Panc1 (cell line): Measurements from ENCODE around the gene UBE2O. TPM values are rescaled to one million over a fixed set of nuclear protein-coding genes. Genes with fewer than 3 reads are reported as not detected.

ENCODE experiments used
- ATAC-seq: fragments of 200-7000 bp; cut with Tn5 transposase; 2 replicates; pipeline ENCODE4 v1.9.1; 2020; ENCODE audit warnings: mild to moderate bottlenecking, moderate library complexity
- BruUV-seq: library from RNA; stranded (reverse); fragments of 400-500 nt; replicated peaks from 2 replicates; lab custom pipeline; 2021; lab: Mats Ljungman, UMichigan
- CTCF ChIA-PET: fragments of 300-600 bp; sonication (Branson Sonifier 250); formaldehyde crosslinking; loops from one replicate; lab custom pipeline; 2022; ENCODE audit warnings: antibody characterized with exemption; lab: Charles Lee
- POLR2A ChIA-PET: fragments of 300-600 bp; sonication (Branson Sonifier 250); formaldehyde crosslinking; loops from one replicate; lab custom pipeline; 2022; ENCODE audit warnings: antibody characterized with exemption; lab: Charles Lee
- DNase-seq: peaks from one replicate; pipeline ENCODE4 v3.0.0-alpha.2; 2010; ENCODE audit warnings: low read depth, low spot score
- H3K27ac ChIP-seq: 2 replicates; pipeline ENCODE4 v1.5.1; 2011; ENCODE audit warnings: mild to moderate bottlenecking, low read length, inconsistent platforms
- H3K27me3 ChIP-seq: fragments of 200-500 bp; sonication (Bioruptor generic); 2 replicates; pipeline ENCODE4 v1.6.0; 2014; ENCODE audit warnings: low read length, inconsistent platforms; ENCODE audit not compliant: control insufficient read depth, insufficient read depth
- H3K36me3 ChIP-seq: fragments of 200-500 bp; sonication (Bioruptor generic); 2 replicates; pipeline ENCODE4 v1.5.1; 2014; ENCODE audit warnings: inconsistent platforms, mild to moderate bottlenecking, low read length, moderate library complexity; ENCODE audit not compliant: control insufficient read depth, insufficient read depth
- H3K4me1 ChIP-seq: 2 replicates; pipeline ENCODE4 v1.5.1; 2011; ENCODE audit warnings: inconsistent platforms, mild to moderate bottlenecking, low read length, moderate library complexity; ENCODE audit not compliant: control insufficient read depth, insufficient read depth
- H3K4me3 ChIP-seq, 2 experiments: 2 replicates each; pipeline ENCODE4 v1.5.1; 2011 to 2012; ENCODE audit warnings: low read depth in 2 of 2, low read length in 2 of 2, mild to moderate bottlenecking in 2 of 2, inconsistent platforms in 1 of 2, moderate library complexity in 1 of 2
- H3K9me3 ChIP-seq: fragments of 200-500 bp; sonication (Bioruptor generic); 2 replicates; pipeline ENCODE4 v1.5.1; 2014; ENCODE audit warnings: low read depth, mild to moderate bottlenecking, inconsistent platforms, low read length, moderate library complexity; ENCODE audit not compliant: control insufficient read depth, insufficient read depth
- POLR2AphosphoS5 ChIP-seq: IDR thresholded peaks from 2 replicates; pipeline ENCODE4 v1.6.1; 2012; ENCODE audit warnings: mild to moderate bottlenecking, low read depth, low read length, moderate library complexity
- REST ChIP-seq, 2 experiments: IDR thresholded peaks; 2 replicates each; pipeline ENCODE4 v1.6.1; 2011 to 2012; ENCODE audit warnings: low read depth in 2 of 2, control low read depth in 1 of 2, low read length in 1 of 2, mild to moderate bottlenecking in 1 of 2, moderate library complexity in 1 of 2; ENCODE audit not compliant: insufficient read depth in 1 of 2
- SIN3A ChIP-seq: IDR thresholded peaks from 2 replicates; pipeline ENCODE4 v1.6.1; 2012; ENCODE audit warnings: low read depth, mild to moderate bottlenecking, low read length, moderate library complexity, borderline replicate concordance; ENCODE audit not compliant: insufficient read depth
- TCF7L2 ChIP-seq: IDR thresholded peaks from 2 replicates; pipeline ENCODE4 v1.6.1; 2011; ENCODE audit warnings: mild to moderate bottlenecking, low read depth, low read length, inconsistent platforms
- in situ Hi-C: cut with HindIII; loops from 2 replicates; pipeline ENCODE4 v1.10.0; 2016; ENCODE audit warnings: low sequenced_read_pairs, low pct_unique_long_range_greater_than_20kb
- intact Hi-C: fragments of 100-400 bp; cut with micrococcal nuclease; formaldehyde crosslinking; loops from one replicate; pipeline ENCODE4 v1.10.0; 2022; ENCODE audit not compliant: unreplicated experiment
- total RNA-seq: library from RNA; stranded (reverse); gene quantifications from one replicate; pipeline ENCODE4 v1.2.1, GENCODE V29; 2021; ENCODE audit not compliant: unreplicated experiment
- TF ChIP-seq, protein P1 (sequence below): fragments of 450-650 bp; IDR thresholded peaks from 2 replicates; pipeline ENCODE4 v1.5.1; 2017; ENCODE audit warnings: mild to moderate bottlenecking

UBE2O gene
- total RNA-seq, 1 experiment from 2014 or later, result 47.5 TPM

GRCh38 chr17:76440751-76441362 is 12.1 kb downstream of the UBE2O start:
- no TSS peak for BruUV-seq
- ChIA-PET POLR2A (no interaction called here), CTCF (no interaction called here)
- Histone ChIP-seq H3K4me1 (peaks cover 56% of the 10 kb centered on the region), H3K4me3 (no peak overlapping the region), H3K27me3 (no peaks in the 10 kb centered on the region), H3K9me3 (no peaks in the 10 kb centered on the region), H3K36me3 (no peaks in the 10 kb centered on the region), H3K27ac (no peak overlapping the region)
- in situ Hi-C loops (no loop called here), intact Hi-C loops (no loop called here)
- no peak for ATAC-seq
- no peak for TF ChIP-seq REST (IDR thresholded peaks at IDR 0.05; ENCODE audit: insufficient read depth in 1 of 2, low read depth in 2 of 2, low read length in 1 of 2)
- no peak for TF ChIP-seq POLR2AphosphoS5
- TF ChIP-seq SIN3A, result no peak
- no peak for TF ChIP-seq TCF7L2
- TF ChIP-seq, protein P1, sequence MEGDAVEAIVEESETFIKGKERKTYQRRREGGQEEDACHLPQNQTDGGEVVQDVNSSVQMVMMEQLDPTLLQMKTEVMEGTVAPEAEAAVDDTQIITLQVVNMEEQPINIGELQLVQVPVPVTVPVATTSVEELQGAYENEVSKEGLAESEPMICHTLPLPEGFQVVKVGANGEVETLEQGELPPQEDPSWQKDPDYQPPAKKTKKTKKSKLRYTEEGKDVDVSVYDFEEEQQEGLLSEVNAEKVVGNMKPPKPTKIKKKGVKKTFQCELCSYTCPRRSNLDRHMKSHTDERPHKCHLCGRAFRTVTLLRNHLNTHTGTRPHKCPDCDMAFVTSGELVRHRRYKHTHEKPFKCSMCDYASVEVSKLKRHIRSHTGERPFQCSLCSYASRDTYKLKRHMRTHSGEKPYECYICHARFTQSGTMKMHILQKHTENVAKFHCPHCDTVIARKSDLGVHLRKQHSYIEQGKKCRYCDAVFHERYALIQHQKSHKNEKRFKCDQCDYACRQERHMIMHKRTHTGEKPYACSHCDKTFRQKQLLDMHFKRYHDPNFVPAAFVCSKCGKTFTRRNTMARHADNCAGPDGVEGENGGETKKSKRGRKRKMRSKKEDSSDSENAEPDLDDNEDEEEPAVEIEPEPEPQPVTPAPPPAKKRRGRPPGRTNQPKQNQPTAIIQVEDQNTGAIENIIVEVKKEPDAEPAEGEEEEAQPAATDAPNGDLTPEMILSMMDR, result no peak
- no peak for DNase-seq

GRCh38 chr17:76439314-76439928 is 13.5 kb downstream of the UBE2O start:
- ChIA-PET POLR2A (interaction anchor here (0.6 kb wide), 1 partner anchor 31 kb away, joined by 4 read pairs; no protein-coding TSS in a partner anchor), CTCF (interaction anchor here (1.0 kb wide), 1 partner anchor 42 kb away, joined by 3 read pairs; no protein-coding TSS in a partner anchor)
- TF ChIP-seq SIN3A, result no peak
- no peak for TF ChIP-seq POLR2AphosphoS5
- TF ChIP-seq REST (IDR thresholded peaks at IDR 0.05; ENCODE audit: insufficient read depth in 1 of 2, low read depth in 2 of 2, low read length in 1 of 2), result no peak
- TF ChIP-seq, protein P1, result no peak
- TF ChIP-seq TCF7L2, result no peak
- Histone ChIP-seq H3K27ac (no peak overlapping the region), H3K27me3 (no peaks in the 10 kb centered on the region), H3K4me1 (peaks cover 44% of the 10 kb centered on the region), H3K9me3 (no peaks in the 10 kb centered on the region), H3K36me3 (no peaks in the 10 kb centered on the region), H3K4me3 (no peak overlapping the region)
- in situ Hi-C loops (no loop called here), intact Hi-C loops (no loop called here)
- ATAC-seq (no peak), DNase-seq (no peak)
- no TSS peak for BruUV-seq
